Natural killer cell (primary cell): ENCODE data around the gene CPLX4. TPM values are rescaled to one million over a fixed set of nuclear protein-coding genes. Genes with fewer than 3 reads are reported as not detected.

Experiments used
- ATAC-seq, 3 donors: fragments of 150-1000 bp in 2 of 3; fragments of 200-7000 bp in 1 of 3; cut with Tn5 transposase; 1 replicate in 1 of 3; 2 replicates in 2 of 3; pipeline ENCODE4 v1.10.0; 2021; ENCODE audit warnings: mild to moderate bottlenecking in 2 of 3, moderate library complexity in 2 of 3
- DNase-seq, 2 donors: peaks; one replicate each; pipeline versions ENCODE4 v3.0.0 to v3.0.0-alpha.2; 2013 to 2021; ENCODE audit warnings: mixed read lengths in 1 of 2
- H3K27ac ChIP-seq: one replicate; pipeline ENCODE4 v1.5.1; 2013; ENCODE audit warnings: mild to moderate bottlenecking, low read length
- H3K27me3 ChIP-seq: one replicate; pipeline ENCODE4 v1.6.1; 2013; ENCODE audit warnings: low read length; ENCODE audit not compliant: control insufficient read depth, insufficient read depth
- H3K36me3 ChIP-seq: one replicate; pipeline ENCODE4 v1.6.1; 2013; ENCODE audit warnings: low read length; ENCODE audit not compliant: control insufficient read depth, insufficient read depth
- H3K4me1 ChIP-seq: one replicate; pipeline ENCODE4 v1.6.1; 2013; ENCODE audit warnings: low read length; ENCODE audit not compliant: control insufficient read depth, insufficient read depth
- H3K4me3 ChIP-seq: one replicate; pipeline ENCODE4 v1.5.1; 2013; ENCODE audit warnings: low read length
- H3K9me3 ChIP-seq: one replicate; pipeline ENCODE4 v1.6.1; 2013; ENCODE audit warnings: low read length; ENCODE audit not compliant: control insufficient read depth, insufficient read depth
- H3K27ac Mint-ChIP-seq, 2 donors: one replicate each; pipeline ENCODE4 v1.8.0; 2022; ENCODE audit warnings: mild to moderate bottlenecking in 2 of 2, mixed read lengths in 2 of 2, moderate library complexity in 1 of 2
- H3K27me3 Mint-ChIP-seq, 2 donors: one replicate each; pipeline ENCODE4 v1.8.0; 2022; ENCODE audit warnings: low read depth in 2 of 2, mixed read lengths in 2 of 2
- H3K36me3 Mint-ChIP-seq: one replicate; pipeline ENCODE4 v1.8.0; 2022; ENCODE audit warnings: mixed read lengths
- H3K4me1 Mint-ChIP-seq, 2 donors: one replicate each; pipeline ENCODE4 v1.8.0; 2022; ENCODE audit warnings: mixed read lengths in 2 of 2
- H3K4me3 Mint-ChIP-seq: one replicate; pipeline ENCODE4 v1.8.0; 2022; ENCODE audit warnings: mild to moderate bottlenecking, moderate library complexity, mixed read lengths
- H3K9me3 Mint-ChIP-seq, 2 donors: one replicate each; pipeline ENCODE4 v1.8.0; 2022; ENCODE audit warnings: mixed read lengths in 2 of 2
- WGBS: methylation state at CpG from one replicate; pipeline ENCODE4 v1.1.7; 2013; ENCODE audit warnings: missing lambda C conversion rate; ENCODE audit not compliant: insufficient coverage; 5-methylcytosine and 5-hydroxymethylcytosine counted together
- intact Hi-C: fragments of 100-400 bp; cut with micrococcal nuclease; formaldehyde crosslinking; loops from one replicate; pipeline ENCODE4 v1.14.2; 2022
- total RNA-seq, 4 donors: library from RNA; stranded (reverse); fragments of 120-200 nt in 1 of 4; gene quantifications; one replicate each; pipeline versions ENCODE4 v1.2.3 to v1.2.4, GENCODE V29; 2013 to 2022
- TF ChIP-seq, protein P1 (sequence below): fragments of 200-600 bp; IDR thresholded peaks from one replicate; pipeline ENCODE4 v1.8.0; 2022; ENCODE audit warnings: antibody characterized with exemption

Gene CPLX4
- total RNA-seq, 3 donors from 2014 or later (not counting 1 experiment from before 2014, with no cell fraction given) = not detected

DNA sequence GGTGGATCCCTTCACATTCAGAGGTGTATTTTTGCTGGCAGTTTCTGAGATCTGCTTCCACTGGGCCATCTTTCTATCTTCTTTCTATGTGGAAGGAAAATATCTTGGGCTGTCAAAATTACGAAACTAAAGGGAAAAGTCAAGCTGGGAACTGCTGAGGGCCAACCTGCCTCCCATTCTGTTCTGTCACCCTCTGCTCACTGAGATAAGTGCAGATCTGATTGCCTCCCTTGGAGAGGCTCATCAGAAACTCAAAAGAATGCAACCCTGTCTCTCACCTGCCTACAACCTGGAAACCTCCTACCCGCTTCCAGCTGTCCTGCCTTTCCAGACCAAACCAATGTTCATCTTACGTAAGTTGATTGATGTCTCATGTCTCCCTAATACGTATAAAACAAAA, 71.7 kb downstream of the CPLX4 start:
- no peaks in the 10 kb centered on the region for H3K4me1 Mint-ChIP-seq
- TF ChIP-seq, protein P1, sequence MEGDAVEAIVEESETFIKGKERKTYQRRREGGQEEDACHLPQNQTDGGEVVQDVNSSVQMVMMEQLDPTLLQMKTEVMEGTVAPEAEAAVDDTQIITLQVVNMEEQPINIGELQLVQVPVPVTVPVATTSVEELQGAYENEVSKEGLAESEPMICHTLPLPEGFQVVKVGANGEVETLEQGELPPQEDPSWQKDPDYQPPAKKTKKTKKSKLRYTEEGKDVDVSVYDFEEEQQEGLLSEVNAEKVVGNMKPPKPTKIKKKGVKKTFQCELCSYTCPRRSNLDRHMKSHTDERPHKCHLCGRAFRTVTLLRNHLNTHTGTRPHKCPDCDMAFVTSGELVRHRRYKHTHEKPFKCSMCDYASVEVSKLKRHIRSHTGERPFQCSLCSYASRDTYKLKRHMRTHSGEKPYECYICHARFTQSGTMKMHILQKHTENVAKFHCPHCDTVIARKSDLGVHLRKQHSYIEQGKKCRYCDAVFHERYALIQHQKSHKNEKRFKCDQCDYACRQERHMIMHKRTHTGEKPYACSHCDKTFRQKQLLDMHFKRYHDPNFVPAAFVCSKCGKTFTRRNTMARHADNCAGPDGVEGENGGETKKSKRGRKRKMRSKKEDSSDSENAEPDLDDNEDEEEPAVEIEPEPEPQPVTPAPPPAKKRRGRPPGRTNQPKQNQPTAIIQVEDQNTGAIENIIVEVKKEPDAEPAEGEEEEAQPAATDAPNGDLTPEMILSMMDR = no peak

More for the DNA sequence above, 71.7 kb downstream of the CPLX4 start:
- 56% methylated on average over 4 of the region's 4 CpGs for WGBS
- H3K4me3 ChIP-seq = no peak overlapping the region
- no peak for DNase-seq
- H3K27ac ChIP-seq = no peak overlapping the region
- Mint-ChIP-seq H3K4me3 (no peak overlapping the region), H3K27me3 (peaks cover 9 to 13% of the 10 kb centered on the region in 2 donors), H3K9me3 (no peaks in the 10 kb centered on the region), H3K36me3 (no peaks in the 10 kb centered on the region), H3K27ac (no peak overlapping the region)
- ATAC-seq = no peak
- H3K27me3 ChIP-seq = peaks cover 2% of the 10 kb centered on the region
- no peaks in the 10 kb centered on the region for H3K9me3 ChIP-seq
- intact Hi-C loops = no loop called here
- H3K4me1 ChIP-seq = no peaks in the 10 kb centered on the region
- H3K36me3 ChIP-seq = no peaks in the 10 kb centered on the region

Other genes with a start within 250 kb of the CPLX4 start
- 10 to 100 TPM; 50.9 to 76.4 (median 54.8) TPM for gene SEC11C, start 178.8 kb downstream of the CPLX4 start, total RNA-seq
- gene GRP, start 98.5 kb downstream of the CPLX4 start, total RNA-seq = not detected
- not detected for gene RAX, start 45.2 kb downstream of the CPLX4 start, total RNA-seq
- 10 to 100 TPM; 50.1 to 58.3 (median 57.6) TPM for gene LMAN1, start 40.6 kb upstream of the CPLX4 start, total RNA-seq